OCI-LY1 (cell line): ENCODE results near the gene CDYL2.

Source experiments
- EZH2 ChIP-seq: fragments of 200-600 bp; sonication (generic), shearing (Covaris generic); IDR thresholded peaks from 2 replicates; pipeline ENCODE4 v1.8.0; 2017; ENCODE audit warnings: borderline replicate concordance, mixed run types, mild to moderate bottlenecking, antibody characterized with exemption, low read length, moderate library complexity, mixed read lengths
- TF ChIP-seq, protein P1 (sequence below): fragments of 200-600 bp; sonication (generic), shearing (Covaris generic); IDR thresholded peaks from 2 replicates; pipeline ENCODE4 v1.5.1; 2017; ENCODE audit warnings: mild to moderate bottlenecking, antibody characterized with exemption, low read length, moderate library complexity, mixed read lengths

DNA sequence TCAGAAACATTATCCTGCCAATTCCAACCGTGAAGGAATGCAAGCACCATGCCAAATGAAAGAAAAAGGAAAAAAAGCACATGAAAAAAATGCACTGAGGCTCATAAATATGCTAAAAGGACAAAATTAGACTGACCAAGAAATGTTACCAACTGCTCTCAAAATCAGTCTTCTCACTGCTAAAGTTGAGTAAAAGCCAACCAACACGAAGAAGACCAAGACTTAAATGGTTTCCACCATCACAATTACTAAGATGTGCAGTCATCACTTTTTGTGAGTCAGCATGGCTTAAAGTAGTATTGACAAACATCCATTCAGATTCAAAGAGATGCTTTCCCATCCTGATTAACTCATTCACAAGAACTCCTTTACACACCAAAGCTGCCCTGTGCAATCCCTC, 16.4 kb downstream of the CDYL2 start:
- no peak for TF ChIP-seq EZH2
- TF ChIP-seq, protein P1, sequence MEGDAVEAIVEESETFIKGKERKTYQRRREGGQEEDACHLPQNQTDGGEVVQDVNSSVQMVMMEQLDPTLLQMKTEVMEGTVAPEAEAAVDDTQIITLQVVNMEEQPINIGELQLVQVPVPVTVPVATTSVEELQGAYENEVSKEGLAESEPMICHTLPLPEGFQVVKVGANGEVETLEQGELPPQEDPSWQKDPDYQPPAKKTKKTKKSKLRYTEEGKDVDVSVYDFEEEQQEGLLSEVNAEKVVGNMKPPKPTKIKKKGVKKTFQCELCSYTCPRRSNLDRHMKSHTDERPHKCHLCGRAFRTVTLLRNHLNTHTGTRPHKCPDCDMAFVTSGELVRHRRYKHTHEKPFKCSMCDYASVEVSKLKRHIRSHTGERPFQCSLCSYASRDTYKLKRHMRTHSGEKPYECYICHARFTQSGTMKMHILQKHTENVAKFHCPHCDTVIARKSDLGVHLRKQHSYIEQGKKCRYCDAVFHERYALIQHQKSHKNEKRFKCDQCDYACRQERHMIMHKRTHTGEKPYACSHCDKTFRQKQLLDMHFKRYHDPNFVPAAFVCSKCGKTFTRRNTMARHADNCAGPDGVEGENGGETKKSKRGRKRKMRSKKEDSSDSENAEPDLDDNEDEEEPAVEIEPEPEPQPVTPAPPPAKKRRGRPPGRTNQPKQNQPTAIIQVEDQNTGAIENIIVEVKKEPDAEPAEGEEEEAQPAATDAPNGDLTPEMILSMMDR, result no peak
